Nephron (organoid): ENCODE results near the gene FSTL4.

Experiments
- H3K27ac Mint-ChIP-seq, 3 experiments: 2 replicates each; pipeline ENCODE4 v1.8.0; 2020; ENCODE audit warnings: mixed read lengths in 3 of 3, mild to moderate bottlenecking in 2 of 3, moderate library complexity in 1 of 3
- H3K27me3 Mint-ChIP-seq: 2 replicates; pipeline ENCODE4 v1.8.0; 2021; ENCODE audit warnings: low read depth, mild to moderate bottlenecking, moderate library complexity, mixed read lengths
- H3K36me3 Mint-ChIP-seq: 2 replicates; pipeline ENCODE4 v1.8.0; 2020; ENCODE audit warnings: low read depth, mixed read lengths
- H3K4me1 Mint-ChIP-seq: 2 replicates; pipeline ENCODE4 v1.8.0; 2020; ENCODE audit warnings: mixed read lengths
- H3K4me3 Mint-ChIP-seq, 3 experiments: 2 replicates each; pipeline ENCODE4 v1.8.0; 2020; ENCODE audit warnings: mild to moderate bottlenecking in 3 of 3, mixed read lengths in 3 of 3, moderate library complexity in 2 of 3
- H3K9me3 Mint-ChIP-seq: 2 replicates; pipeline ENCODE4 v1.8.0; 2020; ENCODE audit warnings: mixed read lengths
- TF ChIP-seq, protein P1 (sequence below), 3 experiments: fragments of 200-600 bp; sonication (generic); IDR thresholded peaks; one replicate each; pipeline ENCODE4 v1.5.0; 2021; ENCODE audit warnings: antibody characterized with exemption in 3 of 3; ENCODE audit not compliant: unreplicated experiment in 3 of 3

The FSTL4 gene

GRCh38 chr5:133652951-133653759 lies 40.8 kb upstream of the FSTL4 start:
- H3K27ac Mint-ChIP-seq, result no peak overlapping the region
- no peak overlapping the region for H3K4me3 Mint-ChIP-seq
- peaks cover 2% of the 10 kb centered on the region for H3K9me3 Mint-ChIP-seq
- H3K36me3 Mint-ChIP-seq, result no peaks in the 10 kb centered on the region
- H3K4me1 Mint-ChIP-seq, result no peaks in the 10 kb centered on the region
- H3K27me3 Mint-ChIP-seq, result peaks cover 9% of the 10 kb centered on the region
- TF ChIP-seq, protein P1, sequence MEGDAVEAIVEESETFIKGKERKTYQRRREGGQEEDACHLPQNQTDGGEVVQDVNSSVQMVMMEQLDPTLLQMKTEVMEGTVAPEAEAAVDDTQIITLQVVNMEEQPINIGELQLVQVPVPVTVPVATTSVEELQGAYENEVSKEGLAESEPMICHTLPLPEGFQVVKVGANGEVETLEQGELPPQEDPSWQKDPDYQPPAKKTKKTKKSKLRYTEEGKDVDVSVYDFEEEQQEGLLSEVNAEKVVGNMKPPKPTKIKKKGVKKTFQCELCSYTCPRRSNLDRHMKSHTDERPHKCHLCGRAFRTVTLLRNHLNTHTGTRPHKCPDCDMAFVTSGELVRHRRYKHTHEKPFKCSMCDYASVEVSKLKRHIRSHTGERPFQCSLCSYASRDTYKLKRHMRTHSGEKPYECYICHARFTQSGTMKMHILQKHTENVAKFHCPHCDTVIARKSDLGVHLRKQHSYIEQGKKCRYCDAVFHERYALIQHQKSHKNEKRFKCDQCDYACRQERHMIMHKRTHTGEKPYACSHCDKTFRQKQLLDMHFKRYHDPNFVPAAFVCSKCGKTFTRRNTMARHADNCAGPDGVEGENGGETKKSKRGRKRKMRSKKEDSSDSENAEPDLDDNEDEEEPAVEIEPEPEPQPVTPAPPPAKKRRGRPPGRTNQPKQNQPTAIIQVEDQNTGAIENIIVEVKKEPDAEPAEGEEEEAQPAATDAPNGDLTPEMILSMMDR (IDR thresholded peaks at IDR 0.05; ENCODE audit: unreplicated experiment in 3 of 3), result no peak

GRCh38 chr5:133644000-133644865 lies 31.9 kb upstream of the FSTL4 start:
- Mint-ChIP-seq H3K4me1 (no peaks in the 10 kb centered on the region), H3K9me3 (peaks cover 2% of the 10 kb centered on the region), H3K27ac (no peak overlapping the region), H3K36me3 (no peaks in the 10 kb centered on the region), H3K27me3 (peaks cover 20% of the 10 kb centered on the region), H3K4me3 (no peak overlapping the region)
- TF ChIP-seq, protein P1 (IDR thresholded peaks at IDR 0.05; ENCODE audit: unreplicated experiment in 3 of 3), result no peak

GRCh38 chr5:133643365-133643764 lies 31.0 kb upstream of the FSTL4 start:
- H3K9me3 Mint-ChIP-seq, result no peaks in the 10 kb centered on the region
- H3K27me3 Mint-ChIP-seq, result peaks cover 23% of the 10 kb centered on the region
- no peaks in the 10 kb centered on the region for H3K36me3 Mint-ChIP-seq
- TF ChIP-seq, protein P1 (IDR thresholded peaks at IDR 0.05; ENCODE audit: unreplicated experiment in 3 of 3), result no peak
- no peak overlapping the region for H3K4me3 Mint-ChIP-seq
- no peaks in the 10 kb centered on the region for H3K4me1 Mint-ChIP-seq
- no peak overlapping the region for H3K27ac Mint-ChIP-seq

GRCh38 chr5:133642153-133642722 lies 29.9 kb upstream of the FSTL4 start:
- H3K4me3 Mint-ChIP-seq, result no peak overlapping the region
- H3K4me1 Mint-ChIP-seq, result no peaks in the 10 kb centered on the region
- H3K27me3 Mint-ChIP-seq, result peaks cover 20% of the 10 kb centered on the region
- no peaks in the 10 kb centered on the region for H3K9me3 Mint-ChIP-seq
- H3K27ac Mint-ChIP-seq, result no peak overlapping the region
- no peaks in the 10 kb centered on the region for H3K36me3 Mint-ChIP-seq
- TF ChIP-seq, protein P1 (IDR thresholded peaks at IDR 0.05; ENCODE audit: unreplicated experiment in 3 of 3), result no peak

DNA sequence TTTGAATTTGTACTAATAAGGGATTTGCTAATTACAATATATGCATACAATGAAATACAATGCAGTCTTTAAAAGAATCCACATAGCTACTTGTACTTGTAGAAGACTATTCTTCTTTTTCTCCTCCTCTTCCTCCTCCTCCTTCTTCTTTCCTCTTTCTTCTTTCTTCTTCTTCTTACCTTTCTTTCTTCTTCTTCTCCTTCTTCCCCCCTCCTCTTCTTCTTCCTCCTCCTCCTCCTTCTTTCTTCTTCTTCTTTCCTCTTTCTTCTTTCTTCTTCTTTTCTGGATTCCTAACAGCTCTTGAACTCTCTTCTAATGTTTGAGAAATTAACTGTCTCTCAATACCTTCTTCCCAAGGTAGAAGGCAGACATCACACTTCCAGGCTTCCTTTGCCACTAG lies 29.3 kb upstream of the FSTL4 start:
- Mint-ChIP-seq H3K27ac (no peak overlapping the region), H3K36me3 (no peaks in the 10 kb centered on the region), H3K4me3 (no peak overlapping the region), H3K9me3 (no peaks in the 10 kb centered on the region), H3K27me3 (peaks cover 22% of the 10 kb centered on the region), H3K4me1 (no peaks in the 10 kb centered on the region)
- TF ChIP-seq, protein P1 (IDR thresholded peaks at IDR 0.05; ENCODE audit: unreplicated experiment in 3 of 3), result no peak
